Measurements from ENCODE around the gene TTLL3.
"Not testable (repeated sequence)": the region's sequence is repeated elsewhere in the genome, so short reads cannot be mapped to it uniquely, and the experiment has no call there.

Gene TTLL3

GRCh38 chr3:9867106-9867505 is 57.0 kb downstream of the TTLL3 start:
- H3K27me3 Mint-ChIP-seq = peaks cover 3 to 10% of the 10 kb centered on the region in 2 donors
- no peaks in the 10 kb centered on the region for H3K9me3 Mint-ChIP-seq
- H3K4me3 Mint-ChIP-seq = no peak overlapping the region
- ATAC-seq (replicated peaks) (no peak), DNase-seq (no peak)
- no peak overlapping the region for H3K27ac Mint-ChIP-seq
- peaks cover 3 to 4% of the 10 kb centered on the region in 2 donors for H3K4me1 Mint-ChIP-seq
- no peaks in the 10 kb centered on the region for H3K36me3 Mint-ChIP-seq

GRCh38 chr3:9869955-9870354 is 59.9 kb downstream of the TTLL3 start:
- H3K4me3 Mint-ChIP-seq = no peak overlapping the region
- H3K9me3 Mint-ChIP-seq = no peaks in the 10 kb centered on the region

GRCh38 chr3:9870978-9871377 is 60.9 kb downstream of the TTLL3 start:
- H3K9me3 Mint-ChIP-seq = no peaks in the 10 kb centered on the region
- no peaks in the 10 kb centered on the region for H3K4me1 Mint-ChIP-seq
- ATAC-seq (replicated peaks) = no peak
- no peak for DNase-seq
- H3K4me3 Mint-ChIP-seq = no peak overlapping the region
- H3K27me3 Mint-ChIP-seq = peaks cover 0 to 3% of the 10 kb centered on the region in 2 donors
- H3K27ac Mint-ChIP-seq = no peak overlapping the region
- H3K36me3 Mint-ChIP-seq = no peaks in the 10 kb centered on the region

More at GRCh38 chr3:9869955-9870354, 59.9 kb downstream of the TTLL3 start:
- Mint-ChIP-seq H3K36me3 (no peaks in the 10 kb centered on the region), H3K27ac (no peak overlapping the region), H3K27me3 (no peaks in the 10 kb centered on the region), H3K4me1 (no peaks in the 10 kb centered on the region)
- ATAC-seq (replicated peaks) (no peak), DNase-seq (no peak)

GRCh38 chr3:9872067-9872466 is 62.0 kb downstream of the TTLL3 start:
- not testable (repeated sequence) for H3K4me3 Mint-ChIP-seq, H3K36me3 Mint-ChIP-seq

GRCh38 chr3:9875448-9875847 is 65.4 kb downstream of the TTLL3 start:
- no peak overlapping the region for H3K27ac Mint-ChIP-seq
- H3K9me3 Mint-ChIP-seq = no peaks in the 10 kb centered on the region

More at GRCh38 chr3:9872067-9872466, 62.0 kb downstream of the TTLL3 start:
- not testable (repeated sequence) for H3K9me3 Mint-ChIP-seq; DNase-seq; H3K27ac Mint-ChIP-seq; ATAC-seq (replicated peaks); H3K27me3 Mint-ChIP-seq; H3K4me1 Mint-ChIP-seq

GRCh38 chr3:9876255-9876654 is 66.2 kb downstream of the TTLL3 start:
- not testable (repeated sequence) for H3K36me3 Mint-ChIP-seq; ATAC-seq (replicated peaks); H3K4me1 Mint-ChIP-seq; DNase-seq; H3K9me3 Mint-ChIP-seq; H3K4me3 Mint-ChIP-seq
- H3K27ac Mint-ChIP-seq = peak overlapping the region; percentile 10
- H3K27me3 Mint-ChIP-seq = peaks cover 12 to 14% of the 10 kb centered on the region in 2 donors

More at GRCh38 chr3:9875448-9875847, 65.4 kb downstream of the TTLL3 start:
- no peak for ATAC-seq (replicated peaks)
- Mint-ChIP-seq H3K27me3 (peaks cover 12 to 14% of the 10 kb centered on the region in 2 donors), H3K36me3 (no peaks in the 10 kb centered on the region), H3K4me1 (no peaks in the 10 kb centered on the region), H3K4me3 (no peak overlapping the region)
- DNase-seq = no peak

- Mint-ChIP-seq H3K27me3 (peaks cover 12 to 14% of the 10 kb centered on the region in 2 donors), H3K27ac (no peak overlapping the region), H3K9me3 (no peaks in the 10 kb centered on the region), H3K4me3 (no peak overlapping the region), H3K36me3 (no peaks in the 10 kb centered on the region), H3K4me1 (no peaks in the 10 kb centered on the region)
- no peak for DNase-seq
- ATAC-seq (replicated peaks) = no peak
Measured at GRCh38 chr3:9876991-9877390, 66.9 kb downstream of the TTLL3 start.

- H3K4me1 Mint-ChIP-seq = no peaks in the 10 kb centered on the region
- no peaks in the 10 kb centered on the region for H3K36me3 Mint-ChIP-seq
- no peaks in the 10 kb centered on the region for H3K9me3 Mint-ChIP-seq
- ATAC-seq (replicated peaks) (no peak), DNase-seq (no peak)
- peaks cover 12 to 14% of the 10 kb centered on the region in 2 donors for H3K27me3 Mint-ChIP-seq
- no peak overlapping the region for H3K4me3 Mint-ChIP-seq
- H3K27ac Mint-ChIP-seq = no peak overlapping the region
Measured at GRCh38 chr3:9878700-9879099, 68.6 kb downstream of the TTLL3 start.

- no peak for DNase-seq
- no peaks in the 10 kb centered on the region for H3K4me1 Mint-ChIP-seq
- H3K9me3 Mint-ChIP-seq = no peaks in the 10 kb centered on the region
- no peak within 1 kb of the TSS for H3K27ac Mint-ChIP-seq
- H3K4me3 Mint-ChIP-seq = no peak within 1 kb of the TSS
- H3K36me3 Mint-ChIP-seq = no peaks in the 10 kb centered on the region
- ATAC-seq (replicated peaks) = no peak
- peaks cover 12 to 14% of the 10 kb centered on the region in 2 donors for H3K27me3 Mint-ChIP-seq
Measured at GRCh38 chr3:9879830-9880549, 69.9 kb downstream of the TTLL3 start, which contains the start of gene CIDEC. CIDEC (minus strand) TSS chr3:9880253; CDS start chr3:9878486, 1,767 bp downstream.

- no peak for ATAC-seq (replicated peaks)
- no peak overlapping the region for H3K27ac Mint-ChIP-seq
- no peak overlapping the region for H3K4me3 Mint-ChIP-seq
- no peaks in the 10 kb centered on the region for H3K4me1 Mint-ChIP-seq
- H3K36me3 Mint-ChIP-seq = no peaks in the 10 kb centered on the region
- peaks cover 9 to 14% of the 10 kb centered on the region in 2 donors for H3K27me3 Mint-ChIP-seq
- no peaks in the 10 kb centered on the region for H3K9me3 Mint-ChIP-seq
- no peak for DNase-seq
Measured at GRCh38 chr3:9881441-9881840, 71.4 kb downstream of the TTLL3 start.

- DNase-seq (no peak), ATAC-seq (replicated peaks) (no peak)
- Mint-ChIP-seq H3K27ac (no peak overlapping the region), H3K9me3 (no peaks in the 10 kb centered on the region), H3K4me3 (no peak overlapping the region), H3K36me3 (no peaks in the 10 kb centered on the region), H3K27me3 (peaks cover 4 to 6% of the 10 kb centered on the region in 2 donors), H3K4me1 (no peaks in the 10 kb centered on the region)
Measured at GRCh38 chr3:9883706-9884554, 73.9 kb downstream of the TTLL3 start.

GRCh38 chr3:9884555-9885165 is 74.6 kb downstream of the TTLL3 start:
- Mint-ChIP-seq H3K27ac (no peak overlapping the region), H3K36me3 (no peaks in the 10 kb centered on the region), H3K27me3 (peaks cover 3% of the 10 kb centered on the region in 2 donors), H3K4me1 (peaks cover 2% of the 10 kb centered on the region in 2 donors), H3K9me3 (no peaks in the 10 kb centered on the region), H3K4me3 (no peak overlapping the region)
- no peak for DNase-seq
- no peak for ATAC-seq (replicated peaks)

Data from stimulated activated naive B cell treated with anti-CD40 and anti-IgM and Interleukin-4, amounts not matched to agents 10 μg/mL and 1 μg/mL and 100 μg/mL, for 72 hours (primary cell).